Neuronal stem cell (in vitro differentiated cells): ENCODE measurements around the gene ATXN10.

ENCODE experiments used
- DNase-seq: peaks from one replicate; pipeline ENCODE4 v3.0.0-alpha.2; 2013; ENCODE audit warnings: low spot score
- H2AFZ ChIP-seq: one replicate; pipeline ENCODE4 v1.6.1; 2013; ENCODE audit warnings: mild to moderate bottlenecking, low read length, inconsistent platforms
- H2AK5ac ChIP-seq: 2 replicates; pipeline ENCODE4 v1.6.1; 2013; ENCODE audit warnings: low read depth, mild to moderate bottlenecking, inconsistent platforms, low read length, moderate library complexity, mixed read lengths
- H2BK120ac ChIP-seq: 2 replicates; pipeline ENCODE4 v1.6.1; 2013; ENCODE audit warnings: low read depth, mild to moderate bottlenecking, inconsistent platforms, low read length, moderate library complexity, mixed read lengths
- H2BK12ac ChIP-seq: one replicate; pipeline ENCODE4 v1.6.1; 2013; ENCODE audit warnings: low read length, inconsistent platforms
- H2BK15ac ChIP-seq: 2 replicates; pipeline ENCODE4 v1.6.1; 2013; ENCODE audit warnings: mild to moderate bottlenecking, low read length, inconsistent platforms, mixed read lengths
- H2BK5ac ChIP-seq: one replicate; pipeline ENCODE4 v1.6.1; 2013; ENCODE audit warnings: inconsistent platforms, mild to moderate bottlenecking, low read length, moderate library complexity
- H3K14ac ChIP-seq: one replicate; pipeline ENCODE4 v1.6.1; 2013; ENCODE audit warnings: low read length, inconsistent platforms
- H3K18ac ChIP-seq: 2 replicates; pipeline ENCODE4 v1.6.1; 2013; ENCODE audit warnings: low read length, inconsistent platforms
- H3K23ac ChIP-seq: 2 replicates; pipeline ENCODE4 v1.6.1; 2013; ENCODE audit warnings: low read depth, mild to moderate bottlenecking, mixed read lengths, low read length, inconsistent platforms; ENCODE audit not compliant: poor library complexity
- H3K27ac ChIP-seq: replicated peaks from 3 replicates; pipeline ENCODE4 v1.5.1; 2013; ENCODE audit warnings: low read length, inconsistent platforms
- H3K27me3 ChIP-seq, 3 experiments: 2 replicates each; pipeline ENCODE4 v1.6.1; 2013; ENCODE audit warnings: low read length in 3 of 3, mild to moderate bottlenecking in 2 of 3, inconsistent platforms in 1 of 3, low read depth in 1 of 3, mixed read lengths in 1 of 3, moderate library complexity in 1 of 3; ENCODE audit not compliant: control insufficient read depth in 3 of 3, insufficient read depth in 3 of 3
- H3K36me3 ChIP-seq, 2 donors: replicated peaks in 1 of 2; 2 replicates each; pipeline ENCODE4 v1.6.1; 2013; ENCODE audit warnings: low read length in 2 of 2; ENCODE audit not compliant: control insufficient read depth in 2 of 2, insufficient read depth in 2 of 2
- H3K4ac ChIP-seq: 2 replicates; pipeline ENCODE4 v1.6.1; 2013; ENCODE audit warnings: inconsistent platforms, mild to moderate bottlenecking, low read length, moderate library complexity
- H3K4me1 ChIP-seq, 2 donors: 1 replicate in 1 of 2; 2 replicates in 1 of 2; pipeline ENCODE4 v1.6.1; 2013; ENCODE audit warnings: low read length in 2 of 2, low read depth in 1 of 2; ENCODE audit not compliant: control insufficient read depth in 2 of 2, insufficient read depth in 1 of 2
- H3K4me2 ChIP-seq: one replicate; pipeline ENCODE4 v1.6.1; 2013; ENCODE audit warnings: mild to moderate bottlenecking, low read length, inconsistent platforms; ENCODE audit not compliant: insufficient read depth, poor library complexity, severe bottlenecking
- H3K4me3 ChIP-seq, 2 donors: 2 replicates each; pipeline ENCODE4 v1.5.1; 2013; ENCODE audit warnings: low read length in 2 of 2, mild to moderate bottlenecking in 2 of 2, inconsistent platforms in 1 of 2, moderate library complexity in 1 of 2
- H3K79me1 ChIP-seq: one replicate; pipeline ENCODE4 v1.6.1; 2013; ENCODE audit warnings: low read depth, mild to moderate bottlenecking, inconsistent platforms, low read length, moderate library complexity
- H3K9ac ChIP-seq: one replicate; pipeline ENCODE4 v1.6.1; 2013; ENCODE audit warnings: mild to moderate bottlenecking, low read depth, low read length, inconsistent platforms; ENCODE audit not compliant: poor library complexity
- H3K9me3 ChIP-seq, 2 donors: replicated peaks in 1 of 2; 2 replicates each; pipeline versions ENCODE3 to v1.6.1; 2013; ENCODE audit warnings: low read length in 2 of 2, mild to moderate bottlenecking in 2 of 2, inconsistent platforms in 1 of 2, low read depth in 1 of 2, mixed read lengths in 1 of 2, moderate library complexity in 1 of 2; ENCODE audit not compliant: control insufficient read depth in 2 of 2, insufficient read depth in 1 of 2
- H4K8ac ChIP-seq: one replicate; pipeline ENCODE4 v1.6.1; 2013; ENCODE audit warnings: low read depth, mild to moderate bottlenecking, inconsistent platforms, low read length, moderate library complexity
- H4K91ac ChIP-seq: one replicate; pipeline ENCODE4 v1.6.1; 2013; ENCODE audit warnings: low read length, low read depth, mild to moderate bottlenecking, inconsistent platforms; ENCODE audit not compliant: poor library complexity
- WGBS, 2 donors: extraction: QIAGEN DNeasy Blood & Tissue Kit; methylation state at CpG; one replicate each; pipeline ENCODE4 v1.1.7; 2013; ENCODE audit warnings: missing lambda C conversion rate in 2 of 2, mixed read lengths in 1 of 2; ENCODE audit not compliant: insufficient read length in 2 of 2, insufficient replicate concordance in 1 of 2; ENCODE audit errors: extremely low coverage in 2 of 2; 5-methylcytosine and 5-hydroxymethylcytosine counted together

Gene ATXN10

DNA sequence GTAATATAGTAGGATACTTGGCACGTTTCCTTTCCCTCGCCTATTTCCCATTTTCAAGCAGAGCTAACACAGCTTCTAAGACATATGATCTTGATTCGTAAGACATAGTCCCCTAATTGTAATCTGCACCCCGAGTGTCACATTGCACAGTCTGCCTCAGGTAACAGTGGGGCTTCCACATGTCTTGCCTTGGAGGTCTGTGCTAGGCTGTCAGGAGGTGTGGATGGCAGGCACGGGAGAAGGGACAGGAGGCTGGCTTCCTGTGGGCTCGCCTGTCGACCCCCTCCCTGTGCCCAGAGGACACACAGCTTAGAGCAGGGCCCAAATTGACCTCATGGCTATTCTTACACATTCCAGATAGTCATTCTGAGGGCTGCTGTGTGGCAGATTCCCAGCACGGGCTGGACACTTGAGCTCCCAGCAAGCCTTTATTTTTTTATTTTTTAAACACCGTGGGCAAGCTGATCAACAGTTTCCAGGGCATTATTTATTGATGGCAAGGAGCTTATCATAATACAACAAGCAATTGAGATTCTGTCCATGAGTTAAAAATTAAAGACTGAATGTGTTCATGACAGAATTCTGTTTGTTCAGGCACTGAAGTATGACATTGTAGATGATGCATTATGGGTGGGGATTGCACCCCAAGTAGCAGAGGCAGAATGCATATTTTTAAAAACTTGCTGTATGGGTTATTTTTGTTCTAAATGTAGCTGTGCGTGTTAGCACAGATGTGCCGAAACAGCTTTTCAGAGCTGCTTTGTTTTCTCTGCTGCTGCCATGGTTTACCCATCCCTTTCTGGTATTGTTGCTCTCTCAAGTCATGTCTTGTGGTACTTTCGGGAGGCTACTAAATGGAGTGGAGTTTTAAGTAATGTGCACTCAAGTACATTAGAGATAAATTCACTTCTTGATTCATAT is 113.0 kb downstream of the ATXN10 start:
- no peak for DNase-seq
- Histone ChIP-seq H3K4me3 (no peak overlapping the region), H2BK12ac (no peak overlapping the region), H4K91ac (no peak overlapping the region), H2AK5ac (no peak overlapping the region), H3K14ac (no peak overlapping the region), H3K27me3 (no peaks in the 10 kb centered on the region), H2BK15ac (no peak overlapping the region), H3K79me1 (peaks cover 2% of the 10 kb centered on the region), H3K36me3 (peaks cover 0 to 14% of the 10 kb centered on the region in 2 donors), H2AFZ (no peak overlapping the region), H3K9ac (no peak overlapping the region), H3K9me3 (no peaks in the 10 kb centered on the region), H3K4me1 (peaks cover 4 to 12% of the 10 kb centered on the region in 2 donors), H3K23ac (no peak overlapping the region), H2BK5ac (no peak overlapping the region), H2BK120ac (no peak overlapping the region), H3K18ac (no peak overlapping the region), H3K4ac (no peak overlapping the region), H4K8ac (no peak overlapping the region), H3K4me2 (no peak overlapping the region), H3K27ac (no peak overlapping the region)
- WGBS, 2 donors: no CpG with 5 or more reads among the region's 12 CpGs

DNA sequence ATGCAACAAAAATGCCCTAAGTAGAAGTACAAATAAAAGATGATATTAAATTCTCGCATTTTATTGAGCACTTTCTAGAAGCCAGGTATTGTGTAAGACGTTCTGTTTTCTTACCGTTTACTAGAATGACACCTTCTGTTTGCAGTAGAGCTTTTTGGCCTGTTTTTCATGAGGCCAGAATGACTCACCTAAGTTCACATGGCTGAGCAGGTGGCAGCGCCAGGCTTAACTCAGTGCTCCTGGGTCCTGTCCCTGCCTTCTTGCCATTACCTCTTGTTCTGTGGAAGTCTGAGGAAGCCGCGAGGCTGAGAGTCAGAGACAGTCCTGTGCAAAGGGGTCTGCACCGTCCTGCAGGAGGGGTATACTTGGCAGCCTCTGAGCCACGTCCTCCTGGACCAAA is 113.8 kb downstream of the ATXN10 start:
- no peak for DNase-seq
- no CpG with 5 or more reads among the region's 8 CpGs for WGBS, 2 donors
- no peak overlapping the region for H3K27ac ChIP-seq

DNA sequence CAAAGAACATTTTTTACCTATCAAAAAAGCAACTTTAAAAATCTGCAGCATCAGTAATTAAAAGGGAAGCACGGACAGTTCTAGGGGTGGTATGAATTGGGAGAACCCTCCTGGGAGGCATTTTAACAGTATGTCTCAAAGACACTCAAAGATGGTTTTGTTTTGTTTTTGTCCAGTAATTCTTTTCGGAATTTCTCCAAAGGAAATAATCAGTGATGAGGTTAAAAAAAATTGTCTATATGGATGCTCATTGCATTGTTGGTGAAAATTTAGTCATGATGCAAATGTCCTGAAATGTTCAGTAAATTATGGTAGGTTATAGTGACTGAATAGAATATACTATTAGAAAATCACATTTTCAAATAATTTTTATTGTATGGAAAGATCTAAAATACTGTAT is 115.1 kb downstream of the ATXN10 start:
- Histone ChIP-seq H3K79me1 (no peaks in the 10 kb centered on the region), H2BK15ac (no peak overlapping the region), H3K27ac (no peak overlapping the region), H3K9ac (no peak overlapping the region), H4K91ac (no peak overlapping the region), H4K8ac (no peak overlapping the region), H3K36me3 (peaks cover 0 to 5% of the 10 kb centered on the region in 2 donors), H2AFZ (no peak overlapping the region), H3K23ac (no peak overlapping the region), H2BK12ac (no peak overlapping the region), H2AK5ac (no peak overlapping the region), H3K9me3 (no peaks in the 10 kb centered on the region), H3K4me2 (no peak overlapping the region), H3K14ac (no peak overlapping the region), H3K4ac (no peak overlapping the region), H2BK5ac (no peak overlapping the region), H3K4me1 (peaks cover 4 to 12% of the 10 kb centered on the region in 2 donors), H3K27me3 (no peaks in the 10 kb centered on the region), H2BK120ac (no peak overlapping the region), H3K4me3 (no peak overlapping the region), H3K18ac (no peak overlapping the region)
- DNase-seq: no peak
- no CpG with 5 or more reads among the region's 2 CpGs for WGBS, 2 donors

More for the DNA sequence above, 113.8 kb downstream of the ATXN10 start:
- Histone ChIP-seq H2BK12ac (no peak overlapping the region), H3K4me2 (no peak overlapping the region), H4K91ac (no peak overlapping the region), H3K27me3 (no peaks in the 10 kb centered on the region), H2BK15ac (no peak overlapping the region), H3K4me1 (peaks cover 4 to 12% of the 10 kb centered on the region in 2 donors), H3K4ac (no peak overlapping the region), H3K14ac (no peak overlapping the region), H3K18ac (no peak overlapping the region), H3K4me3 (no peak overlapping the region), H2AK5ac (no peak overlapping the region), H2BK5ac (no peak overlapping the region), H2AFZ (no peak overlapping the region), H4K8ac (no peak overlapping the region), H2BK120ac (no peak overlapping the region), H3K23ac (no peak overlapping the region), H3K9me3 (no peaks in the 10 kb centered on the region), H3K79me1 (no peaks in the 10 kb centered on the region), H3K9ac (no peak overlapping the region), H3K36me3 (peaks cover 0 to 13% of the 10 kb centered on the region in 2 donors)

DNA sequence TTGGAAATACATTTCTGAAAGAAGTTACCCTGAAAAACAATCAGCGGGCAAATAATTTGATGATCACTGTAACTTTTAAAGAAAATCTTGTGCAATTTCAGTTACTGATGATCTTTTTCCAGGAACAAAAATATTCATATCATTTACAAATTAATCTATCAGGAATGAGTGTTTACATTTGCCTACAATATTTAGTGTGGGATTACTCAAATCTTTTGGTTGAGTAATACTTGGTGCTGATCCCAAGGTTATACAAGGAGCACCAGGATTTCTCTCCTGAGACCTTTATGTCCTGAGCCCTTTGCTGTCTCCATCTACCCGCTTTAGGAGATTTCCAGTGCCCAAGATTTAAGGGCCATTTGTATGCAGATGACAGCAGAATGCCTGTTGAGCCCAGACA is 116.1 kb downstream of the ATXN10 start:
- H3K23ac ChIP-seq: no peak overlapping the region
- WGBS, 2 donors: no CpG with 5 or more reads among the region's 2 CpGs
- no peak overlapping the region for H3K27ac ChIP-seq

More for the DNA sequence above, 116.1 kb downstream of the ATXN10 start:
- Histone ChIP-seq H4K91ac (no peak overlapping the region), H2BK12ac (no peak overlapping the region), H4K8ac (no peak overlapping the region), H3K27me3 (no peaks in the 10 kb centered on the region), H2BK5ac (no peak overlapping the region), H3K14ac (no peak overlapping the region), H3K4me3 (no peak overlapping the region), H2BK15ac (no peak overlapping the region), H2AFZ (no peak overlapping the region), H3K9me3 (peaks cover 0 to 2% of the 10 kb centered on the region in 2 donors), H3K4me2 (no peak overlapping the region), H2AK5ac (no peak overlapping the region), H3K79me1 (no peaks in the 10 kb centered on the region), H3K36me3 (peaks cover 0 to 9% of the 10 kb centered on the region in 2 donors), H3K4ac (no peak overlapping the region), H2BK120ac (no peak overlapping the region), H3K18ac (no peak overlapping the region), H3K4me1 (peaks cover 4 to 12% of the 10 kb centered on the region in 2 donors), H3K9ac (no peak overlapping the region)
- no peak for DNase-seq
